ENCODE data around the gene ROBO2. TPM values are rescaled to one million over a fixed set of nuclear protein-coding genes. Genes with fewer than 3 reads are reported as not detected.

The ROBO2 gene
- polyA plus RNA-seq, 2 of the 4 experiments (the other 2 are of a cell fraction), result 0.04 TPM; not detected in 1

- H3K4me1 ChIP-seq, result no peaks in the 10 kb centered on the region
- DNase-seq (ENCODE audit: low read depth in 1 of 2, low spot score in 1 of 2) (no peak), FAIRE-seq (no peak), ATAC-seq (no peak)
- CTCF ChIA-PET, result no interaction called here
- H3K4me2 ChIP-seq, result no peak overlapping the region
- no peak overlapping the region for H3K4me3 ChIP-seq
- WGBS (ENCODE audit: missing lambda C conversion rate), result 5% methylated on average over 3 of the region's 3 CpGs
- H3K27ac ChIP-seq, result no peak overlapping the region
- POLR2A ChIA-PET, result no interaction called here
- TF ChIP-seq BCL3 (IDR thresholded peaks at IDR 0.05) (no peak), RNF2 (IDR thresholded peaks at IDR 0.05; ENCODE audit: borderline replicate concordance, low read depth) (no peak), JUN (IDR thresholded peaks at IDR 0.05) (no peak), CHD4 (IDR thresholded peaks at IDR 0.05; ENCODE audit: borderline replicate concordance) (no peak), NR3C1 (IDR thresholded peaks at IDR 0.05) (no peak), ZSCAN20 (CRISPR knock-in tag; IDR thresholded peaks at IDR 0.05) (no peak), REST (IDR thresholded peaks at IDR 0.05) (no peak), CTCF (IDR thresholded peaks at IDR 0.05) (no peak)
- no peaks in the 10 kb centered on the region for H3K9me3 ChIP-seq
Observed at GRCh38 chr3:77141423-77141822, 101.5 kb downstream of the ROBO2 start.

GRCh38 chr3:77142578-77142977, 102.7 kb downstream of the ROBO2 start:
- TF ChIP-seq RARB (CRISPR knock-in tag; IDR thresholded peaks at IDR 0.05) (no peak), EP300 (IDR thresholded peaks at IDR 0.05) (no peak), BHLHE40 (IDR thresholded peaks at IDR 0.05; ENCODE audit: low read depth, low read length) (no peak), NFE2L2 (conservative IDR thresholded peaks at IDR 0.05; ENCODE audit: low read length) (no peak), ZFP36 (IDR thresholded peaks at IDR 0.05; ENCODE audit: borderline replicate concordance, partially characterized antibody) (no peak), NR3C1 (IDR thresholded peaks at IDR 0.05) (no peak), SMC3 (IDR thresholded peaks at IDR 0.05) (no peak), ZC3H11A (IDR thresholded peaks at IDR 0.05) (no peak), GATA3 (IDR thresholded peaks at IDR 0.05; ENCODE audit: borderline replicate concordance) (no peak)
- ATAC-seq (no peak), FAIRE-seq (no peak), DNase-seq (ENCODE audit: low read depth in 1 of 2, low spot score in 1 of 2) (no peak)
- ChIA-PET POLR2A (no interaction called here), CTCF (no interaction called here)
- 35% methylated on average over 6 of the region's 6 CpGs for WGBS (ENCODE audit: missing lambda C conversion rate)
- no peaks in the 10 kb centered on the region for H3K4me1 ChIP-seq
- H3K9me3 ChIP-seq, result no peaks in the 10 kb centered on the region
- no peak overlapping the region for H3K4me3 ChIP-seq
- H3K27ac ChIP-seq, result no peak overlapping the region
- H3K4me2 ChIP-seq, result no peak overlapping the region

- CTCF ChIA-PET, result no interaction called here
- FAIRE-seq, result no peak
- Histone ChIP-seq H3K9me3 (no peaks in the 10 kb centered on the region), H3K4me1 (no peaks in the 10 kb centered on the region), H3K4me2 (no peak overlapping the region), H3K4me3 (no peak overlapping the region), H3K27ac (no peak overlapping the region)
- TF ChIP-seq ZC3H11A (IDR thresholded peaks at IDR 0.05) (no peak), PHF8 (IDR thresholded peaks at IDR 0.05; ENCODE audit: borderline replicate concordance, low read depth) (no peak), NPAS2 (CRISPR knock-in tag; IDR thresholded peaks at IDR 0.05; ENCODE audit: borderline replicate concordance) (no peak), KDM1A (IDR thresholded peaks at IDR 0.05; ENCODE audit: low read depth) (no peak), MAFK (IDR thresholded peaks at IDR 0.05; ENCODE audit: partially characterized antibody) (no peak)
- 2% methylated on average over 7 of the region's 7 CpGs for WGBS (ENCODE audit: missing lambda C conversion rate)
- ATAC-seq, result no peak
- DNase-seq (ENCODE audit: low read depth in 1 of 2, low spot score in 1 of 2), result no peak
- POLR2A ChIA-PET, result no interaction called here
Observed at GRCh38 chr3:77146004-77146403, 106.1 kb downstream of the ROBO2 start.
